Neural cell (in vitro differentiated cells): Measurements from ENCODE around the gene PTPRG. TPM values are rescaled to one million over a fixed set of nuclear protein-coding genes. Genes with fewer than 3 reads are reported as not detected.

Source experiments
- H2AFZ ChIP-seq: fragments of 200-600, 300-800 bp; sonication (generic), shearing (Covaris generic); 2 replicates; pipeline ENCODE4 v1.6.0; 2014; ENCODE audit warnings: low read depth, mild to moderate bottlenecking, antibody characterized with exemption, low read length, moderate library complexity
- H3F3A ChIP-seq: fragments of 200-600 bp; shearing (Covaris generic); 2 replicates; pipeline ENCODE4 v1.6.1; 2016; ENCODE audit warnings: mild to moderate bottlenecking, moderate library complexity, mixed read lengths, antibody characterized with exemption, low read length; ENCODE audit not compliant: insufficient read depth, poor library complexity, severe bottlenecking
- H3K27ac ChIP-seq: fragments of 200-600, 300-800 bp; sonication (generic), shearing (Covaris generic); 2 replicates; pipeline ENCODE4 v1.5.1; 2014; ENCODE audit warnings: mild to moderate bottlenecking, low read length, moderate library complexity
- H3K27me3 ChIP-seq: fragments of 300-800, 200-600 bp; sonication (generic), shearing (Covaris generic); 2 replicates; pipeline ENCODE4 v1.6.0; 2014; ENCODE audit warnings: mild to moderate bottlenecking, low read depth, low read length, moderate library complexity; ENCODE audit not compliant: insufficient read depth
- H3K36me3 ChIP-seq: fragments of 300-800, 200-600 bp; sonication (generic), shearing (Covaris generic); 2 replicates; pipeline ENCODE4 v1.5.1; 2014; ENCODE audit warnings: mild to moderate bottlenecking, antibody characterized with exemption, low read length, moderate library complexity; ENCODE audit not compliant: insufficient read depth
- H3K4me2 ChIP-seq: fragments of 300-800, 200-600 bp; sonication (generic), shearing (Covaris generic); 2 replicates; pipeline ENCODE4 v1.6.0; 2014; ENCODE audit warnings: mild to moderate bottlenecking, low read length
- H3K4me3 ChIP-seq: fragments of 300-800, 200-600 bp; sonication (generic), shearing (Covaris generic); 2 replicates; pipeline ENCODE4 v1.5.1; 2014; ENCODE audit warnings: mild to moderate bottlenecking, low read length, moderate library complexity
- H3K79me2 ChIP-seq: fragments of 200-600 bp; shearing (Covaris generic); replicated peaks from 2 replicates; pipeline ENCODE4 v1.6.0; 2014; ENCODE audit warnings: mild to moderate bottlenecking, low read length, moderate library complexity; ENCODE audit not compliant: insufficient read depth
- H3K9ac ChIP-seq: fragments of 300-800, 200-600 bp; sonication (generic), shearing (Covaris generic); 2 replicates; pipeline ENCODE4 v1.6.1; 2016; ENCODE audit warnings: mild to moderate bottlenecking, low read length, mixed read lengths
- H3K9me2 ChIP-seq: fragments of 200-600 bp; shearing (Covaris generic); 2 replicates; pipeline ENCODE4 v1.6.1; 2016; ENCODE audit warnings: mild to moderate bottlenecking, low read length, mixed read lengths; ENCODE audit not compliant: insufficient read depth
- H3K9me3 ChIP-seq: fragments of 200-600, 300-800 bp; sonication (generic), shearing (Covaris generic); 2 replicates; pipeline ENCODE4 v1.6.1; 2016; ENCODE audit warnings: mild to moderate bottlenecking, mixed run types, low read length, moderate library complexity, mixed read lengths
- H4K20me1 ChIP-seq: fragments of 200-600 bp; shearing (Covaris generic); 2 replicates; pipeline ENCODE4 v1.6.1; 2016; ENCODE audit warnings: mild to moderate bottlenecking, mixed run types; ENCODE audit not compliant: insufficient read depth
- CTCF ChIP-seq: fragments of 450-650 bp; IDR thresholded peaks from 2 replicates; pipeline ENCODE4 v1.5.1; 2014; ENCODE audit warnings: antibody characterized with exemption, mild to moderate bottlenecking, moderate library complexity; ENCODE audit not compliant: poor library complexity, severe bottlenecking
- EP300 ChIP-seq: fragments of 450-650 bp; conservative IDR thresholded peaks from 2 replicates; pipeline ENCODE4 v1.6.1; 2014; ENCODE audit warnings: antibody characterized with exemption, mild to moderate bottlenecking, moderate library complexity; ENCODE audit not compliant: poor library complexity, severe bottlenecking
- EZH2 ChIP-seq: fragments of 200-600, 300-800 bp; shearing (Covaris generic), sonication (generic); IDR thresholded peaks from 2 replicates; pipeline ENCODE4 v1.6.1; 2014; ENCODE audit warnings: antibody characterized with exemption, low read length, borderline replicate concordance, mild to moderate bottlenecking; ENCODE audit not compliant: insufficient read depth, poor library complexity, severe bottlenecking
- MXI1 ChIP-seq: fragments of 450-650 bp; conservative IDR thresholded peaks from 2 replicates; pipeline ENCODE4 v1.6.1; 2014; ENCODE audit warnings: antibody characterized with exemption, mild to moderate bottlenecking; ENCODE audit not compliant: poor library complexity, severe bottlenecking
- POLR2AphosphoS5 ChIP-seq: IDR thresholded peaks from 2 replicates; pipeline ENCODE4 v1.6.1; 2012
- RAD21 ChIP-seq: fragments of 450-650 bp; conservative IDR thresholded peaks from 2 replicates; pipeline ENCODE4 v1.6.1; 2014; ENCODE audit warnings: antibody characterized with exemption, mild to moderate bottlenecking, moderate library complexity
- REST ChIP-seq: IDR thresholded peaks from 2 replicates; pipeline ENCODE4 v1.6.1; 2012; ENCODE audit warnings: borderline replicate concordance
- SMC3 ChIP-seq: fragments of 450-650 bp; conservative IDR thresholded peaks from 2 replicates; pipeline ENCODE4 v1.6.1; 2014; ENCODE audit warnings: antibody characterized with exemption, mild to moderate bottlenecking, moderate library complexity; ENCODE audit not compliant: poor library complexity
- TAF1 ChIP-seq: IDR thresholded peaks from 2 replicates; pipeline ENCODE4 v1.6.1; 2012; ENCODE audit warnings: low read depth
- polyA plus RNA-seq: library from polyadenylated mRNA; depleted of rRNA; stranded (reverse); fragments of >200 nt; gene quantifications from 2 replicates; pipeline ENCODE4 v1.2.3, GENCODE V29; 2014

Gene PTPRG
- polyA plus RNA-seq, 1 donor from 2014 or later, result 33.1 TPM

- Histone ChIP-seq H3K27ac (no peak overlapping the region), H3K9me2 (no peaks in the 10 kb centered on the region), H3K36me3 (no peaks in the 10 kb centered on the region), H4K20me1 (no peaks in the 10 kb centered on the region), H3F3A (no peaks in the 10 kb centered on the region), H3K4me2 (no peak overlapping the region), H2AFZ (no peak overlapping the region), H3K79me2 (peaks cover 5% of the 10 kb centered on the region), H3K9me3 (no peaks in the 10 kb centered on the region), H3K4me3 (no peak overlapping the region), H3K9ac (no peak overlapping the region), H3K27me3 (no peaks in the 10 kb centered on the region)
- no peak for TF ChIP-seq MXI1
- TF ChIP-seq CTCF, result no peak
- TF ChIP-seq POLR2AphosphoS5, result no peak
- no peak for TF ChIP-seq EP300
- TF ChIP-seq REST, result no peak
- no peak for TF ChIP-seq TAF1
- no peak for TF ChIP-seq SMC3
- TF ChIP-seq RAD21, result no peak
- TF ChIP-seq EZH2, result no peak
Observed at GRCh38 chr3:61928039-61928438, 366.7 kb downstream of the PTPRG start.

GRCh38 chr3:61928776-61929314 lies 367.5 kb downstream of the PTPRG start:
- H2AFZ ChIP-seq, result no peak overlapping the region
- no peaks in the 10 kb centered on the region for H3K9me2 ChIP-seq
- no peak overlapping the region for H3K9ac ChIP-seq
- H3K27me3 ChIP-seq, result no peaks in the 10 kb centered on the region
- no peak overlapping the region for H3K27ac ChIP-seq
- H3F3A ChIP-seq, result no peaks in the 10 kb centered on the region
- no peak overlapping the region for H3K4me3 ChIP-seq
- H3K79me2 ChIP-seq, result peaks cover 5% of the 10 kb centered on the region
- H3K36me3 ChIP-seq, result no peaks in the 10 kb centered on the region
- H4K20me1 ChIP-seq, result no peaks in the 10 kb centered on the region
- no peak for TF ChIP-seq EZH2
- TF ChIP-seq TAF1, result no peak
- TF ChIP-seq SMC3, result no peak
- TF ChIP-seq MXI1, result no peak
- no peak for TF ChIP-seq REST
- TF ChIP-seq EP300, result no peak
- no peak for TF ChIP-seq CTCF
- no peak overlapping the region for H3K4me2 ChIP-seq
- no peaks in the 10 kb centered on the region for H3K9me3 ChIP-seq
